Measurements from ENCODE around the gene MRPS18C.

GRCh38 chr4:83473423-83473822, 17.6 kb downstream of the MRPS18C start:
- TF ChIP-seq, protein P1, sequence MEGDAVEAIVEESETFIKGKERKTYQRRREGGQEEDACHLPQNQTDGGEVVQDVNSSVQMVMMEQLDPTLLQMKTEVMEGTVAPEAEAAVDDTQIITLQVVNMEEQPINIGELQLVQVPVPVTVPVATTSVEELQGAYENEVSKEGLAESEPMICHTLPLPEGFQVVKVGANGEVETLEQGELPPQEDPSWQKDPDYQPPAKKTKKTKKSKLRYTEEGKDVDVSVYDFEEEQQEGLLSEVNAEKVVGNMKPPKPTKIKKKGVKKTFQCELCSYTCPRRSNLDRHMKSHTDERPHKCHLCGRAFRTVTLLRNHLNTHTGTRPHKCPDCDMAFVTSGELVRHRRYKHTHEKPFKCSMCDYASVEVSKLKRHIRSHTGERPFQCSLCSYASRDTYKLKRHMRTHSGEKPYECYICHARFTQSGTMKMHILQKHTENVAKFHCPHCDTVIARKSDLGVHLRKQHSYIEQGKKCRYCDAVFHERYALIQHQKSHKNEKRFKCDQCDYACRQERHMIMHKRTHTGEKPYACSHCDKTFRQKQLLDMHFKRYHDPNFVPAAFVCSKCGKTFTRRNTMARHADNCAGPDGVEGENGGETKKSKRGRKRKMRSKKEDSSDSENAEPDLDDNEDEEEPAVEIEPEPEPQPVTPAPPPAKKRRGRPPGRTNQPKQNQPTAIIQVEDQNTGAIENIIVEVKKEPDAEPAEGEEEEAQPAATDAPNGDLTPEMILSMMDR (IDR thresholded peaks at IDR 0.05; ENCODE audit: insufficient read depth, low read depth, low read length) = no peak
- no peak for TF ChIP-seq EZH2 (IDR thresholded peaks at IDR 0.05; ENCODE audit: insufficient read depth, low read length)

Data from astrocyte (in vitro differentiated cells and primary cell).